Loucy (cell line): ENCODE data around the gene LAMTOR5.

Experiments used
- H2AFZ ChIP-seq: fragments of 200-600 bp; sonication (generic); 2 replicates; pipeline ENCODE4 v1.6.0; 2016; ENCODE audit warnings: antibody characterized with exemption, mild to moderate bottlenecking, low read length, moderate library complexity
- H3F3A ChIP-seq: fragments of 200-600 bp; 2 replicates; pipeline ENCODE4 v1.6.0; 2016; ENCODE audit warnings: antibody characterized with exemption, low read depth, mild to moderate bottlenecking
- H3K27me3 ChIP-seq: fragments of 200-600 bp; sonication (generic); 2 replicates; pipeline ENCODE4 v1.6.1; 2014; ENCODE audit warnings: low read length, mild to moderate bottlenecking; ENCODE audit not compliant: insufficient read depth, poor library complexity, severe bottlenecking
- H3K36me3 ChIP-seq: fragments of 200-600 bp; sonication (generic); 2 replicates; pipeline ENCODE4 v1.6.1; 2016; ENCODE audit warnings: low read length; ENCODE audit not compliant: insufficient read depth
- H3K4me1 ChIP-seq: fragments of 200-600 bp; sonication (generic); 2 replicates; pipeline ENCODE4 v1.5.1; 2014; ENCODE audit warnings: low read length, mild to moderate bottlenecking; ENCODE audit not compliant: insufficient read depth, poor library complexity, severe bottlenecking
- H3K4me2 ChIP-seq: fragments of 200-600 bp; sonication (generic); 2 replicates; pipeline ENCODE4 v1.6.0; 2014; ENCODE audit warnings: antibody characterized with exemption, low read length, low read depth, mild to moderate bottlenecking; ENCODE audit not compliant: poor library complexity, severe bottlenecking
- H3K4me3 ChIP-seq: fragments of 200-600 bp; sonication (generic); 2 replicates; pipeline ENCODE4 v1.5.1; 2014; ENCODE audit warnings: low read length, mild to moderate bottlenecking, mixed read lengths; ENCODE audit not compliant: poor library complexity, severe bottlenecking
- H3K79me2 ChIP-seq: fragments of 200-600 bp; sonication (generic); 2 replicates; pipeline ENCODE4 v1.6.1; 2014; ENCODE audit warnings: low read length; ENCODE audit not compliant: insufficient read depth
- H3K9ac ChIP-seq: fragments of 200-600 bp; sonication (generic); 2 replicates; pipeline ENCODE4 v1.6.0; 2014; ENCODE audit warnings: mild to moderate bottlenecking, low read depth, low read length, moderate library complexity; ENCODE audit not compliant: poor library complexity, severe bottlenecking
- H3K9me2 ChIP-seq: fragments of 200-600 bp; sonication (generic); replicated peaks from 2 replicates; pipeline ENCODE4 v1.6.1; 2016; ENCODE audit warnings: low read depth, low read length, mixed read lengths
- H3K9me3 ChIP-seq: fragments of 200-600 bp; sonication (generic); 2 replicates; pipeline ENCODE4 v1.6.1; 2014; ENCODE audit warnings: mild to moderate bottlenecking, antibody characterized with exemption, low read length, low read depth; ENCODE audit not compliant: insufficient read depth
- H4K20me1 ChIP-seq: fragments of 200-600 bp; sonication (generic); 2 replicates; pipeline ENCODE4 v1.6.0; 2014; ENCODE audit warnings: antibody characterized with exemption, low read length, mild to moderate bottlenecking; ENCODE audit not compliant: insufficient read depth, poor library complexity, severe bottlenecking
- EZH2phosphoT487 ChIP-seq: fragments of 200-600 bp; IDR thresholded peaks from 2 replicates; pipeline ENCODE4 v1.6.1; 2018; ENCODE audit warnings: antibody characterized with exemption, mild to moderate bottlenecking, moderate library complexity, borderline replicate concordance
- TF ChIP-seq, protein P1 (sequence below): fragments of 200-600 bp; sonication (generic); conservative IDR thresholded peaks from 2 replicates; pipeline ENCODE4 v1.5.1; 2014; ENCODE audit warnings: mild to moderate bottlenecking, antibody characterized with exemption, low read length

The LAMTOR5 gene

DNA sequence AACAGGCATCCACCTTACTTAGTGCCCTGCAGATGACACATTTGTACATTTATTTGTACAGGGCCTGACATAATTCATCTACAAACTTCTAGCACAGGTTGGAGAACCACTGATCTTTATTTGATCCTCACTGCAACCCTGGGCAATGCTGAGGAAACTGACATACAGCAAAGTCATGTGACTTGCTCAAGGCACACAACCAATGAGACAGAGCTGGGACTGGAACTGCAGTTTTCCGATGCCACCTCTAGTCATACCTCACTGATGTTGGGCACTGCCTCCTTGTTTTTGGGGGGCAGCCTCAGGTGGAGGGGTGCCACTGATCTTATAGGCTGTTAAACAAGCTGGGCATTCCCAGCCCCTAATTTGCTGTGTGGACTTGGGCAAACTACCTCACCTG lies 46.8 kb upstream of the LAMTOR5 start:
- Histone ChIP-seq H3K27me3 (no peaks in the 10 kb centered on the region), H3K79me2 (no peaks in the 10 kb centered on the region), H4K20me1 (no peaks in the 10 kb centered on the region), H3K9me3 (no peaks in the 10 kb centered on the region), H3K4me2 (no peak overlapping the region), H3F3A (no peaks in the 10 kb centered on the region), H3K9me2 (no peaks in the 10 kb centered on the region), H3K4me1 (no peaks in the 10 kb centered on the region), H3K4me3 (no peak overlapping the region), H3K36me3 (no peaks in the 10 kb centered on the region), H2AFZ (no peak overlapping the region), H3K9ac (no peak overlapping the region)
- TF ChIP-seq EZH2phosphoT487, result no peak
- TF ChIP-seq, protein P1, sequence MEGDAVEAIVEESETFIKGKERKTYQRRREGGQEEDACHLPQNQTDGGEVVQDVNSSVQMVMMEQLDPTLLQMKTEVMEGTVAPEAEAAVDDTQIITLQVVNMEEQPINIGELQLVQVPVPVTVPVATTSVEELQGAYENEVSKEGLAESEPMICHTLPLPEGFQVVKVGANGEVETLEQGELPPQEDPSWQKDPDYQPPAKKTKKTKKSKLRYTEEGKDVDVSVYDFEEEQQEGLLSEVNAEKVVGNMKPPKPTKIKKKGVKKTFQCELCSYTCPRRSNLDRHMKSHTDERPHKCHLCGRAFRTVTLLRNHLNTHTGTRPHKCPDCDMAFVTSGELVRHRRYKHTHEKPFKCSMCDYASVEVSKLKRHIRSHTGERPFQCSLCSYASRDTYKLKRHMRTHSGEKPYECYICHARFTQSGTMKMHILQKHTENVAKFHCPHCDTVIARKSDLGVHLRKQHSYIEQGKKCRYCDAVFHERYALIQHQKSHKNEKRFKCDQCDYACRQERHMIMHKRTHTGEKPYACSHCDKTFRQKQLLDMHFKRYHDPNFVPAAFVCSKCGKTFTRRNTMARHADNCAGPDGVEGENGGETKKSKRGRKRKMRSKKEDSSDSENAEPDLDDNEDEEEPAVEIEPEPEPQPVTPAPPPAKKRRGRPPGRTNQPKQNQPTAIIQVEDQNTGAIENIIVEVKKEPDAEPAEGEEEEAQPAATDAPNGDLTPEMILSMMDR, result no peak

DNA sequence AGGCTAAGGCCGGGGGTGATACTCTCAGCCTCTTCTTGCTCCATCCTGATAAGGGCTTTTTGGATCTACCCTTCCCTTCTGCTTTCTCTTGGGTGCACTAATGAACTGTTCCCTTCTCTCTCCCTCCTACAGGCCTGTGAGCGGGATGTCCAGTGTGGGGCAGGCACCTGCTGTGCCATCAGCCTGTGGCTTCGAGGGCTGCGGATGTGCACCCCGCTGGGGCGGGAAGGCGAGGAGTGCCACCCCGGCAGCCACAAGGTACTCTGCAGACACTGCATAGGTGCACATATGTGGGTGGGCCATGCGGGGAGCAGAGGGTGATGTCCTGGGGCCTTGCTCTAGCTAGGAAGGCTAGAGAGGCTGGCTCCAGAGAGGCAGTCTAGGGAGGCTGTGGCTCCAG lies 46.3 kb upstream of the LAMTOR5 start:
- H2AFZ ChIP-seq, result no peak overlapping the region
- no peak overlapping the region for H3K9ac ChIP-seq
- H3K4me2 ChIP-seq, result no peak overlapping the region
- no peaks in the 10 kb centered on the region for H3K79me2 ChIP-seq
- no peak overlapping the region for H3K4me3 ChIP-seq
- no peaks in the 10 kb centered on the region for H3K4me1 ChIP-seq
- no peaks in the 10 kb centered on the region for H3F3A ChIP-seq
- no peaks in the 10 kb centered on the region for H3K36me3 ChIP-seq
- no peaks in the 10 kb centered on the region for H3K9me3 ChIP-seq
- H3K9me2 ChIP-seq, result no peaks in the 10 kb centered on the region
- no peaks in the 10 kb centered on the region for H4K20me1 ChIP-seq
- no peak for TF ChIP-seq EZH2phosphoT487
- H3K27me3 ChIP-seq, result no peaks in the 10 kb centered on the region

DNA sequence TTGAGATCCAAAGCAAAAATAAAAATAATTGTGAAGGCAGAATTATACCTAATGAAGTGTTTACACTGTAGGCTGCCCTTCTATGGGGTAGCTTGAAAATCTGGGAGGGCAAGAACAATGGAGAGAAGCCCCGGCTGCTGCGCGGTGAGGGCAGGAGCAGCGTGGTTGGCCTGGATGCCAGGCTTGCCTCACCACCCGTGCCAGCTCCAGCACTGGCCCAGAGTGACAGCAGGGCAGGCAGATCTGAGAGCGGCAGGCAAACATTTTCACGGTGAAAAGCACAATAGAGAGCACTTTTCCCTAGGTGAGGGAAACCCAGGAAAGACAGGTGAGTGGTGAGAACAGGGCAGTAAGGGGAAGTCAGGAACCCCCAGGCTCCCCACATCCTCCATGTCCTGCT lies 44.8 kb upstream of the LAMTOR5 start:
- Histone ChIP-seq H3K4me2 (no peak overlapping the region), H3K36me3 (no peaks in the 10 kb centered on the region), H3K4me3 (no peak overlapping the region), H3F3A (no peaks in the 10 kb centered on the region), H4K20me1 (no peaks in the 10 kb centered on the region), H2AFZ (no peak overlapping the region), H3K79me2 (no peaks in the 10 kb centered on the region), H3K9me3 (no peaks in the 10 kb centered on the region), H3K9me2 (no peaks in the 10 kb centered on the region), H3K9ac (no peak overlapping the region), H3K4me1 (no peaks in the 10 kb centered on the region), H3K27me3 (no peaks in the 10 kb centered on the region)
- TF ChIP-seq, protein P1, result no peak
- no peak for TF ChIP-seq EZH2phosphoT487

DNA sequence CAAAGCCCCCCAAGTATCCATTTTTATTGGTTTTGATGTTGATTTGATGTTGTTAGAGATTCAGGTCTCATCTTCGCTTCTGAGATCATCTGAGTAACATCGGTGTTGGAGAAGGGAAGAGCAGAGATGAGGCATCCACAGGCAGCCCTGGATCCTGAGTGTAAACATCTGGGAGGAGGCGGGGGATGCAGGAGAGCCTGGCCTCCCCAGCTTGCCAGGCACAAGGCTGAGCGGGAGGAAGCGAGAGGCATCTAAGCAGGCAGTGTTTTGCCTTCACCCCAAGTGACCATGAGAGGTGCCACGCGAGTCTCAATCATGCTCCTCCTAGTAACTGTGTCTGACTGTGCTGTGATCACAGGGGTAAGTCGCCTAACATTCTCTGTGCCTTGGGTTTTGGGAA lies 43.4 kb upstream of the LAMTOR5 start, which contains the start of gene PROK1:
PROK1 (plus strand) TSS at position 221 of the 400 bp plus-strand sequence; CDS start at position 289, 68 bp downstream.
- H3K27me3 ChIP-seq, result no peaks in the 10 kb centered on the region
- H4K20me1 ChIP-seq, result no peaks in the 10 kb centered on the region
- no peaks in the 10 kb centered on the region for H3K4me1 ChIP-seq
- H3K4me2 ChIP-seq, result no peak within 1 kb of the TSS
- H3K4me3 ChIP-seq, result no peak within 1 kb of the TSS
- H3K9me3 ChIP-seq, result no peaks in the 10 kb centered on the region
- no peak within 1 kb of the TSS for H2AFZ ChIP-seq
- H3K9ac ChIP-seq, result no peak within 1 kb of the TSS
- H3K36me3 ChIP-seq, result no peaks in the 10 kb centered on the region
- no peak for TF ChIP-seq EZH2phosphoT487
- TF ChIP-seq, protein P1, result no peak
- no peaks in the 10 kb centered on the region for H3F3A ChIP-seq
- no peaks in the 10 kb centered on the region for H3K79me2 ChIP-seq
- H3K9me2 ChIP-seq, result no peaks in the 10 kb centered on the region
